ENCODE results near the gene LMNTD2. TPM values are rescaled to one million over a fixed set of nuclear protein-coding genes. Genes with fewer than 3 reads are reported as not detected.

The LMNTD2 gene
- total RNA-seq, 1 experiment from 2014 or later, result 4.0 TPM

GRCh38 chr11:601573-602245 is 41.2 kb upstream of the LMNTD2 start (continued):
- TF ChIP-seq TCF7 (CRISPR knock-in tag; IDR thresholded peaks at IDR 0.05; ENCODE audit: low read depth) (no peak), RELA (CRISPR knock-in tag; IDR thresholded peaks at IDR 0.05; ENCODE audit: borderline replicate concordance) (no peak), HMGA2 (CRISPR knock-in tag; IDR thresholded peaks at IDR 0.05) (no peak), ZMAT4 (CRISPR knock-in tag; IDR thresholded peaks at IDR 0.05) (no peak), NR1H2 (CRISPR knock-in tag; IDR thresholded peaks at IDR 0.05) (no peak), ZSCAN18 (CRISPR knock-in tag; IDR thresholded peaks at IDR 0.05) (no peak), CTCF (IDR thresholded peaks at IDR 0.05) (no peak)
- TF ChIP-seq, protein P1, sequence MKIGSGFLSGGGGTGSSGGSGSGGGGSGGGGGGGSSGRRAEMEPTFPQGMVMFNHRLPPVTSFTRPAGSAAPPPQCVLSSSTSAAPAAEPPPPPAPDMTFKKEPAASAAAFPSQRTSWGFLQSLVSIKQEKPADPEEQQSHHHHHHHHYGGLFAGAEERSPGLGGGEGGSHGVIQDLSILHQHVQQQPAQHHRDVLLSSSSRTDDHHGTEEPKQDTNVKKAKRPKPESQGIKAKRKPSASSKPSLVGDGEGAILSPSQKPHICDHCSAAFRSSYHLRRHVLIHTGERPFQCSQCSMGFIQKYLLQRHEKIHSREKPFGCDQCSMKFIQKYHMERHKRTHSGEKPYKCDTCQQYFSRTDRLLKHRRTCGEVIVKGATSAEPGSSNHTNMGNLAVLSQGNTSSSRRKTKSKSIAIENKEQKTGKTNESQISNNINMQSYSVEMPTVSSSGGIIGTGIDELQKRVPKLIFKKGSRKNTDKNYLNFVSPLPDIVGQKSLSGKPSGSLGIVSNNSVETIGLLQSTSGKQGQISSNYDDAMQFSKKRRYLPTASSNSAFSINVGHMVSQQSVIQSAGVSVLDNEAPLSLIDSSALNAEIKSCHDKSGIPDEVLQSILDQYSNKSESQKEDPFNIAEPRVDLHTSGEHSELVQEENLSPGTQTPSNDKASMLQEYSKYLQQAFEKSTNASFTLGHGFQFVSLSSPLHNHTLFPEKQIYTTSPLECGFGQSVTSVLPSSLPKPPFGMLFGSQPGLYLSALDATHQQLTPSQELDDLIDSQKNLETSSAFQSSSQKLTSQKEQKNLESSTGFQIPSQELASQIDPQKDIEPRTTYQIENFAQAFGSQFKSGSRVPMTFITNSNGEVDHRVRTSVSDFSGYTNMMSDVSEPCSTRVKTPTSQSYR (CRISPR knock-in tag; IDR thresholded peaks at IDR 0.05), result no peak

- Mint-ChIP-seq H3K27ac (no peak overlapping the region), H3K36me3 (peaks cover 54% of the 10 kb centered on the region), H3K4me1 (no peaks in the 10 kb centered on the region), H3K27me3 (ENCODE audit: low read depth) (no peaks in the 10 kb centered on the region), H3K4me3 (no peak overlapping the region), H3K9me3 (no peaks in the 10 kb centered on the region)
- CTCF ChIA-PET, result no interaction called here
- POLR2A ChIA-PET, result interaction anchor here (0.6 kb wide), 1 partner anchor 200 kb away, joined by 3 read pairs; no protein-coding TSS in a partner anchor
- DNase-seq (ENCODE audit: low spot score) (no peak), ATAC-seq (no peak)
- TF ChIP-seq, protein P2, sequence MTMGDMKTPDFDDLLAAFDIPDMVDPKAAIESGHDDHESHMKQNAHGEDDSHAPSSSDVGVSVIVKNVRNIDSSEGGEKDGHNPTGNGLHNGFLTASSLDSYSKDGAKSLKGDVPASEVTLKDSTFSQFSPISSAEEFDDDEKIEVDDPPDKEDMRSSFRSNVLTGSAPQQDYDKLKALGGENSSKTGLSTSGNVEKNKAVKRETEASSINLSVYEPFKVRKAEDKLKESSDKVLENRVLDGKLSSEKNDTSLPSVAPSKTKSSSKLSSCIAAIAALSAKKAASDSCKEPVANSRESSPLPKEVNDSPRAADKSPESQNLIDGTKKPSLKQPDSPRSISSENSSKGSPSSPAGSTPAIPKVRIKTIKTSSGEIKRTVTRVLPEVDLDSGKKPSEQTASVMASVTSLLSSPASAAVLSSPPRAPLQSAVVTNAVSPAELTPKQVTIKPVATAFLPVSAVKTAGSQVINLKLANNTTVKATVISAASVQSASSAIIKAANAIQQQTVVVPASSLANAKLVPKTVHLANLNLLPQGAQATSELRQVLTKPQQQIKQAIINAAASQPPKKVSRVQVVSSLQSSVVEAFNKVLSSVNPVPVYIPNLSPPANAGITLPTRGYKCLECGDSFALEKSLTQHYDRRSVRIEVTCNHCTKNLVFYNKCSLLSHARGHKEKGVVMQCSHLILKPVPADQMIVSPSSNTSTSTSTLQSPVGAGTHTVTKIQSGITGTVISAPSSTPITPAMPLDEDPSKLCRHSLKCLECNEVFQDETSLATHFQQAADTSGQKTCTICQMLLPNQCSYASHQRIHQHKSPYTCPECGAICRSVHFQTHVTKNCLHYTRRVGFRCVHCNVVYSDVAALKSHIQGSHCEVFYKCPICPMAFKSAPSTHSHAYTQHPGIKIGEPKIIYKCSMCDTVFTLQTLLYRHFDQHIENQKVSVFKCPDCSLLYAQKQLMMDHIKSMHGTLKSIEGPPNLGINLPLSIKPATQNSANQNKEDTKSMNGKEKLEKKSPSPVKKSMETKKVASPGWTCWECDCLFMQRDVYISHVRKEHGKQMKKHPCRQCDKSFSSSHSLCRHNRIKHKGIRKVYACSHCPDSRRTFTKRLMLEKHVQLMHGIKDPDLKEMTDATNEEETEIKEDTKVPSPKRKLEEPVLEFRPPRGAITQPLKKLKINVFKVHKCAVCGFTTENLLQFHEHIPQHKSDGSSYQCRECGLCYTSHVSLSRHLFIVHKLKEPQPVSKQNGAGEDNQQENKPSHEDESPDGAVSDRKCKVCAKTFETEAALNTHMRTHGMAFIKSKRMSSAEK (CRISPR knock-in tag; IDR thresholded peaks at IDR 0.05; ENCODE audit: borderline replicate concordance), result no peak
- TF ChIP-seq ETV6 (CRISPR knock-in tag; IDR thresholded peaks at IDR 0.05) (no peak), ERG (CRISPR knock-in tag; IDR thresholded peaks at IDR 0.05) (no peak)
Observed at GRCh38 chr11:598005-598680, 37.6 kb upstream of the LMNTD2 start.

All from WTC11 (cell line).